Measurements from ENCODE around the gene STT3B. TPM values are rescaled to one million over a fixed set of nuclear protein-coding genes. Genes with fewer than 3 reads are reported as not detected.

STT3B gene
- total RNA-seq, 1 donor from 2014 or later, result 110 TPM

- H3K4me3 ChIP-seq (ENCODE audit: low read depth, low read length), result no peak overlapping the region
- no peaks in the 10 kb centered on the region for H3K36me3 ChIP-seq (ENCODE audit: control insufficient read depth, insufficient read depth, low read length)
- no peak for DNase-seq (ENCODE audit: low read depth)
- H3K27me3 ChIP-seq (ENCODE audit: control insufficient read depth, insufficient read depth, low read length), result no peaks in the 10 kb centered on the region
- no peak for TF ChIP-seq CTCF (IDR thresholded peaks at IDR 0.05; ENCODE audit: insufficient read depth, low read length, poor library complexity, severe bottlenecking)
Observed at GRCh38 chr3:31543375-31543774, 10.7 kb downstream of the STT3B start.

- no peak for DNase-seq (ENCODE audit: low read depth)
- Histone ChIP-seq H3K36me3 (ENCODE audit: control insufficient read depth, insufficient read depth, low read length) (no peaks in the 10 kb centered on the region), H3K27me3 (ENCODE audit: control insufficient read depth, insufficient read depth, low read length) (no peaks in the 10 kb centered on the region), H3K4me3 (ENCODE audit: low read depth, low read length) (no peak overlapping the region)
- no peak for TF ChIP-seq CTCF (IDR thresholded peaks at IDR 0.05; ENCODE audit: insufficient read depth, low read length, poor library complexity, severe bottlenecking)
Observed at GRCh38 chr3:31544634-31545033, 11.9 kb downstream of the STT3B start.

- no peaks in the 10 kb centered on the region for H3K27me3 ChIP-seq (ENCODE audit: control insufficient read depth, insufficient read depth, low read length)
- H3K36me3 ChIP-seq (ENCODE audit: control insufficient read depth, insufficient read depth, low read length), result no peaks in the 10 kb centered on the region
- DNase-seq (ENCODE audit: low read depth), result no peak
- no peak for TF ChIP-seq CTCF (IDR thresholded peaks at IDR 0.05; ENCODE audit: insufficient read depth, low read length, poor library complexity, severe bottlenecking)
- no peak overlapping the region for H3K4me3 ChIP-seq (ENCODE audit: low read depth, low read length)
Observed at GRCh38 chr3:31546162-31546561, 13.4 kb downstream of the STT3B start.

- Histone ChIP-seq H3K4me3 (ENCODE audit: low read depth, low read length) (no peak overlapping the region), H3K27me3 (ENCODE audit: control insufficient read depth, insufficient read depth, low read length) (no peaks in the 10 kb centered on the region), H3K36me3 (ENCODE audit: control insufficient read depth, insufficient read depth, low read length) (no peaks in the 10 kb centered on the region)
- DNase-seq (ENCODE audit: low read depth), result no peak
- TF ChIP-seq CTCF (IDR thresholded peaks at IDR 0.05; ENCODE audit: insufficient read depth, low read length, poor library complexity, severe bottlenecking), result no peak
Observed at GRCh38 chr3:31546725-31547124, 14.0 kb downstream of the STT3B start.

GRCh38 chr3:31550452-31551251 is 17.9 kb downstream of the STT3B start:
- no peak for DNase-seq (ENCODE audit: low read depth)
- H3K36me3 ChIP-seq (ENCODE audit: control insufficient read depth, insufficient read depth, low read length), result no peaks in the 10 kb centered on the region
- no peak overlapping the region for H3K4me3 ChIP-seq (ENCODE audit: low read depth, low read length)
- no peaks in the 10 kb centered on the region for H3K27me3 ChIP-seq (ENCODE audit: control insufficient read depth, insufficient read depth, low read length)
- peak; percentile 72 for TF ChIP-seq CTCF (IDR thresholded peaks at IDR 0.05; ENCODE audit: insufficient read depth, low read length, poor library complexity, severe bottlenecking)

- H3K4me3 ChIP-seq (ENCODE audit: low read depth, low read length), result no peak overlapping the region
- TF ChIP-seq CTCF (IDR thresholded peaks at IDR 0.05; ENCODE audit: insufficient read depth, low read length, poor library complexity, severe bottlenecking), result no peak
Observed at GRCh38 chr3:31551646-31552045, 18.9 kb downstream of the STT3B start.

More at GRCh38 chr3:31551646-31552045, 18.9 kb downstream of the STT3B start:
- H3K27me3 ChIP-seq (ENCODE audit: control insufficient read depth, insufficient read depth, low read length), result no peaks in the 10 kb centered on the region
- DNase-seq (ENCODE audit: low read depth), result no peak
- H3K36me3 ChIP-seq (ENCODE audit: control insufficient read depth, insufficient read depth, low read length), result no peaks in the 10 kb centered on the region
